GM21367 (cell line): Measurements from ENCODE around the gene RC3H1.
"Not testable (repeated sequence)": the region's sequence is repeated elsewhere in the genome, so short reads cannot be mapped to it uniquely, and the experiment has no call there.

Source experiments
- ATAC-seq: cut with Tn5 transposase; IDR thresholded peaks from one replicate; pipeline ENCODE4 v1.9.1; 2021; ENCODE audit not compliant: unreplicated experiment

Gene RC3H1

GRCh38 chr1:173960625-173961024 is 61.5 kb downstream of the RC3H1 start:
- no peak for ATAC-seq

- no peak for ATAC-seq
Measured at GRCh38 chr1:173954179-173954578, 68.0 kb downstream of the RC3H1 start.

DNA sequence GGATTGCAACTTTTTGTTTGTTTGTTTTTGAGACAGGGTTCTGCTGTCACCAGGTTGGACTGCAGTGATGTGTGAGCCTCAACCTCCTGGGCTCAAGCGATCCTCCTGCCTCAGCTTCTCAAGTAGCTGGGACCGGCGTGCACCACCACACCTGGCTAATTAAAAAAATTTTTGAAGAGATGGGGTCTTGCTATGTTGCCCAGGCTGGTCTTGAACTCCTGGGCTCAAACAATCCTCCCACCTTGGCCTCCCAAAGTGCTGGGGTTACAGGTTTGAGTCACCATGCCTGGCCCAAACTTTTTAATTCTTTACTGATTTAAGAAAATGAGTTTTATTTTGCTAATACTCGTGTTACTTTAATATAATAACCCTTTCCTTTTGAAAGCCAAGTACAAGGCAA is 73.6 kb downstream of the RC3H1 start:
- ATAC-seq, result no peak

DNA sequence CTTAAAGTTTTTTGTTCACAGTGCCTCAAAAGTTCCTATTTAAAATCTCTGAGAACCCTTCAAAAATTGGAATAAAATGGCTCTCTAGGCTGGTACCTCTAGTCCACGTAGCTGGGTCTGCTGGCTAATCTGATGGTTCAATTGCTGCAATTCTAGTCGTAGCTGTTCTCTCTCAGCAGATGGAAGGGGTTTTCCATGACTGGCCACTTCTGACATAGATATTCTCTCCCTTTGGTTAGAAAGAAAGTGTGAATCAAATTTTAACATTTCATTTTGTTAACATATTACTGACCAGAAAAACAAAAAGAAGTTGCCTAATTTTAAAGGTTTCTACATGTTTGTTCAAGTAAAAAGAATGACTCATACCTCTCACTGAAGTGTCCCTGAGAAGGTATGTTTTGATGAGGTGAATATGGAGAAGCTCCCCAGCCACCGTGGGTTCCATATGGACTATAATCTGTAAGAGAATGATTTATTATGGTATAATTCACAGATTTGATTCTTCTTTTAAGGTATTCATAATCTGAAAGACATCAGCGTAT is 75.7 kb downstream of the RC3H1 start:
- ATAC-seq, result no peak

- ATAC-seq, result no peak
Measured at GRCh38 chr1:173937062-173937461, 85.1 kb downstream of the RC3H1 start.

DNA sequence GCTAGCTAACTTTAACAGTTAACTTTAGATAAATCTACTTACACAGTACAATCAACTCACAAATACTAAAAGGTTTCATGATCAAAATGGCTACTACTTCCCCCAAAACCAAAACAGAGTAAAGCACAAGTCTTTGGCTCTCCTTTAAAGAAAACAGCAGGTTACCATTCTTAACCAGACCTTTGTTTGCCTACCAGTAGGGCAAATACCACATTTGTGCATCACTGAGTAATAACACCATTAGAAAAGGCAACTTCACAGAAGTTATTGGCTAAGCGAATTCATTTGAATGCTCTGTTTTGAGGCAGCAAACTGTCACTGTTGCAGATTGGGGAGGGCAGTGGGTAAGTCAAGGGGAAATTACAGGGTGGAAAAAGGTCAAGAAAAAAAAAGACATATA is 87.7 kb downstream of the RC3H1 start:
- no peak for ATAC-seq

- not testable (repeated sequence) for ATAC-seq
Measured at GRCh38 chr1:173930541-173930940, 91.6 kb downstream of the RC3H1 start.

DNA sequence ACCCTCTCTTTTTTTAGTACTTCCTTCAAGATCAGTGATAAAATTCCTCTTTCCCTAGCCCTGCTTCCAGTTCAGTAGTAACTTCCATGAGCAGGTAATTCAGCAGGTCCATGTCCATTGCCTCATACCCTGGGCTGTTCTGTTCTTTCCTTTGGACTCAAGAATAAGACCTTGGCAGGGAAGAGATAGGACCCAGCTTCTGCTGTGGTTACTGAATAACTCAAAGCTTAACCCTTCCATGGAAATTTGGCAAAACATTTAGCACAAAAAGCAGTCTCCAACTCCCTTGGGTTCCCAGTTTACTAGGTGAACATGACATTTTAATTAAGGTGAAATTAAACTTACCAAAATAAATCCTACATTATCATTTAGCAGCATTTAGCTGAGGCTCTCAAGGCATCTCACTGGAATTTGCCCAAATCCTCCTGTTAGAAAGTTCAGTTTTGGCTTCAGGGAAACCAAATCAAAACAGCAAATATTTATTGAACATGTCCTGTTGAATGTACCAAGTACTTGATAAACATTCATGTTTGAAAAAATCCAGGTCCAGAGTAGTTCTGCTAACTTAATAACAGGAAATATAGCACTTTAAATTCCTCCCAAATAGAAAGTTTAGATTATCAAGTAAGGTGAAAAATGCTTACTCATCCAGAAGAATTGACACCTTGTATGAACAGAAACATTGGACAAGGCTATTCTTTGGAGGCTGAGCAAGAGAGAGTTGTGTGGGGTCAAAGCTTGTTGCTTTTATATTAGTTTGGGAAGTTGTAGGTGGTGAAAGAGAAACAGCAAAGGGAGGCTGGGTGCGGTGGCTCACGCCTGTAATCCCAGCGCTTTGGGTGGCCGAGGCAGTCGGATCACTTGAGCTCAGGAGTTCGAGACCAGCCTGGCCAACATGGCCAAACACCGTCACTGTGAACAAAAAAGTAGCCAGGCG is 96.6 kb downstream of the RC3H1 start:
- ATAC-seq, result no peak

DNA sequence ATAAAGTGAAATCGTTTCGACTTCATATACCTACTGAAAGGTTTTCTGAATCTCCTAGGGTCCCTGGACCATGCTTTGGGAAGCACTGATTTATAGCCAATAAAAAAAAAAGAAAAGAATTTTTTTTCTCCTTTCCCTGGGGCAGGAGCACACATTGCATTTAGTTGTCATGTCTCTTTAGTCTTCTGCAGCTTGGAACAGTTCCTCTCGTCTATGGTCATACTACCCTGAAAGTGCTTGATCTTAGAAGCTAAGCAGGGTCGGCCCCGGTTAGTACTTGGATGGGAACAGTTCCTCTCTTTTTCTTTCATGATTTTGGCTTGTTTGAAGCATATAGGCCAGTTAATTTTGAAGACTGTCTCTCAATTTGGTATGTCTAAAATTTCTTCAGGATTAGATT is 101.3 kb downstream of the RC3H1 start:
- no peak for ATAC-seq

GRCh38 chr1:173917635-173918493 is 104.3 kb downstream of the RC3H1 start:
- ATAC-seq, result no peak

GRCh38 chr1:173917149-173917548 is 105.0 kb downstream of the RC3H1 start, which contains the start of gene SERPINC1:
SERPINC1 (minus strand) TSS chr1:173917327; CDS start chr1:173917259, 68 bp downstream.
- no peak for ATAC-seq

DNA sequence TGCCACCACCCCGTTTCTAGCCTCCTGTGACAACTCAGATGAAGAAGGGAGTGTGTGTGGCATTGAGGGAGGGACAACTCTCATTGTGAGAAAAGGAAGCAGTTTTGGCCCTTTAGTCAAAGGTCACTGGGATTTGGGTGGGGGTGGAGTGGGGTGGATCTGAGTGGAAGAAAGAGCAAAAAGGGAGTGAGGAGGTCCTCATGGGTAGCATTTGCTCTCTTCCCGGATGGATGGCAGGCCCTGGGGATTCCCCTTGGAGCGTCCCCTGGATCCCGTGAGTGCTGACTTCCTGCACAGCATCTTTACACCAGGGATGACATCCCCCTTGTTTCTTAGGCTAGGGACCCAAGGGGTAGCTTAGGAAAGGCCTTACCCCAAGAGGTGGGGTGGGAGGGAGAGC is 105.5 kb downstream of the RC3H1 start:
- ATAC-seq, result no peak

DNA sequence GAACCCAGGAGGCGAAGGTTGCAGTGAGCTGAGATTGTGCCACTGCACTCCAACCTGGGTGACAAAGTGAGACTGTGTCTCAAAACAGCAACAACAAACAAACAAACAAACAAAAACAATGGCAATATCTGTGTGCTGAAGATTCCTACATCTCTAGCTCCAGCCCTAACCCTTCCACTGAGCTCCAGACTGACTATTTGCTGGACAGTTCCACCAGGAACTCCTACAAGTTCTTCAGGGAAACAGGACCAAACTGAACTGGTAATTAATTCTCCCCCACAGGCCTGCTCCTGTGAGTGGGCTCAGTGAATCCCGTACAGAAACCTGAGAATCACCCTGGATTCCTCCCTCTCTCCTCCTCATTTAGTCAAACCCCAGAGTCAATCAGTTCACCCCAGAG is 106.6 kb downstream of the RC3H1 start:
- no peak for ATAC-seq

- ATAC-seq, result no peak
Measured at GRCh38 chr1:173914366-173914871, 107.7 kb downstream of the RC3H1 start.

GRCh38 chr1:173913111-173913510 is 109.0 kb downstream of the RC3H1 start:
- ATAC-seq, result no peak

- ATAC-seq, result no peak
Measured at GRCh38 chr1:173903827-173904531, 118.2 kb downstream of the RC3H1 start.

DNA sequence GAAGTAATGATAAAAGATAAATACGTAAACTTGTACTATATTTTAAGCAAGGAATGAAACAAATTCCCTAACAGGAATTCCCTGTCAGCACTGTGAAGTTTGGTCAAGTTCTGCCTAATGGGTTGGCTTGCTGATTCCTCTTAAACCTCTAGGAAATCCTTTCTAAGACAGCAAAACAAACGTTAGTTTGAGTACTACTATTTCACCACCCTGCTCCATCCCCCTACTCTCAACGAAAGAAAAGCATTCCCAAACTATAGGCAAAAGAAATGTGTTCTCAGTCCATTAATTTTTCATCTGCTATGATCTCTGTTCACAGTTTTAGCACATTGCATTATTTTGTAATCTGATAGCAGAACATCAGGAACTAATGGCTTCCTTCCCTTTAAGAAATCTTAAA is 121.2 kb downstream of the RC3H1 start:
- no peak for ATAC-seq

DNA sequence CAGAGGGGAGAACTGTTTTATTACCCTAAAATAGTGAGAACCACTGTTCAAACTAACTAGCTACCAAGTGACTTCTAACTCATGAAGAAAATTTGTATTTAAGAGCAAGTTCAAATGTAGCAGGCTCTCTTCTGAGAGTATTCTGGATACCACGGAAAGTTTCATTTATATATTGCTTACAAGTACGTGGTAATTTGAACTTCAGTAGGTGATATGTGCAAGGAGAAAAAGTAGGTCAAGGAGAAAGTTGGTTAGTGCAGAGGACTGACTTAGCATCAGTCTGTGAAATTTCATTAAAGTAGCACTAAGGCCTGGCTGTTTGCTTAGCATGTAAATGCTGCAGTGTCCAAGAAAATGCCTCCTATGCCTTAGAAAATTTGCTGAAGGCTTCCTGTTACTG is 121.7 kb downstream of the RC3H1 start:
- ATAC-seq, result no peak

DNA sequence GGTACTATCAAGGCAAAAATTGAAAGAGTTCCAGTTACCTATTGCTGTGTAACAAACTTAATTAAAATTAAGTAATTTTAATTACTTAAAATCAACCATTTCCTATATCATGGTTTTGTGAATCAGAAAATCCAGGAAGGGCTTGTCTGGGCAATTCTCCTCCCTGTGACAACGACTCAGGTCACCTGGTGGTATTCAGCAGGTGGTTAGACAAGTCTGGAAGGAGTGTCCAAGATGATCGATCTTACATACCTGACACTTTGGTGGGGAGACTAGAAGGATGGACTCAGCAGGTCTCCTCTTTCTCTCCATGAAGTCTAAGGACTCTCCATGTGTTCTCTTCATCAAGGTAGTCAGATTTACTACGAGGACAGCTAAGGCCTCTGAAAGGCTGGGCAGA is 128.0 kb downstream of the RC3H1 start:
- no peak for ATAC-seq

- no peak for ATAC-seq
Measured at GRCh38 chr1:173893611-173894010, 128.5 kb downstream of the RC3H1 start.

DNA sequence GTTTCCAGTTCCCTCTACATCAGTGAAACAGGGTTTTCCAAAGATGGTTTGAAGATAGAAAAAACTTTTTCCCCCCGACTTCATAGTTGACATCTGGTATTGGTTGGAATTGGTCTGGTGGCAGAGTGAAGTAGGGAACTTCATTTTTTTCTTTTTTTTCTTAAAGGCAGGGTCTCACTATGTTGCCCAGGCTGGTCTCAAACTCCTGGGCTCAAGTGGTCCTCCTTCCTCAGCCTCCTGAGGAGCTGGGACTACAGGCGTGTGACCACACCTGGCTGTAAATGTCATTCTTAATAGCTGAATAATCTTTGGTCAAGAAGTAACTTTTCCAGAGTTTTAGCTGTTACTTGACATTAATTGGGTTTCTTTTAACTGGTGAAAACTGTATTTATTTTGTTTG is 132.3 kb downstream of the RC3H1 start:
- no peak for ATAC-seq
